GM12864 (cell line): ENCODE results near the gene NPC1.
"Not testable (repeated sequence)": the region's sequence is repeated elsewhere in the genome, so short reads cannot be mapped to it uniquely, and the experiment has no call there.

Source experiments
- DNase-seq: peaks from one replicate; pipeline ENCODE4 v3.0.0-alpha.2; 2011; ENCODE audit warnings: low read depth
- H3K4me3 ChIP-seq: 2 replicates; pipeline ENCODE4 v1.5.1; 2011; ENCODE audit warnings: mild to moderate bottlenecking, low read depth, low read length, control low read depth
- CTCF ChIP-seq: IDR thresholded peaks from 2 replicates; pipeline ENCODE4 v1.5.1; 2011; ENCODE audit warnings: low read depth, mild to moderate bottlenecking, moderate library complexity, low read length, control low read depth, inconsistent platforms; ENCODE audit errors: missing control alignments

The NPC1 gene

DNA sequence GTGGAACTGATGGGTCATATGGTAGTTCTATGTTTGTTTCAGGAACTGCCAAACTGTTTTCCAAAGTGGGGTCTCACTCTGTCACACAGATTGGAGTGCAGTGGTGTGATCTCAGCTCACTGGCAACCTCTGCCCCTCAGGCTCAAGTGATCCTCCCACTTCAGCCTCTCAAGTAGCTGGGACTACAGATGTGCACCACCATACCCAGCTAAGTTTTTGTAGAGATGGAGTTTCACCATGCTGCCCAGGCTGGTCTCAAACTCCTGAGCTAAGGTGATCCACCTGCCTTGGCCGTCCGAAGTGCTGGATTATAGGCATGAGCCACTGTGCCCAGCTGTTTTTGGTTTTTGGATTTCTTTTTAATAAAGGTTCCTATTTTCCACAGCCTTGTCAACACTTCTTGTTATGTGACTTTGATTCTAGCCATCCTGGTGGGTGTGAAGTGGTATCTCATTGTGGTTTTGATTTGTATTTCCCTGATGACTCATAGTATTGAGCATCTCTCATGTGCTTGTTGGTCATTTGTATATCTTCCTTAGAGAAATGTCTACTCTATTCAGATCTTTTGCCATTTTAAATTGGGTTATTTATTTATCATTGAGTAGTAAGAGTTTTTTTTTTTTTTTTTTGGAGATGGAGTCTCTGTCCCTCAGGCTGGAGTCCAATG is 22.8 kb downstream of the NPC1 start:
- H3K4me3 ChIP-seq, result no peak overlapping the region
- no peak for TF ChIP-seq CTCF
- no peak for DNase-seq

GRCh38 chr18:23560186-23560585 is 26.1 kb downstream of the NPC1 start:
- no peak for DNase-seq
- H3K4me3 ChIP-seq, result no peak overlapping the region
- TF ChIP-seq CTCF, result no peak

DNA sequence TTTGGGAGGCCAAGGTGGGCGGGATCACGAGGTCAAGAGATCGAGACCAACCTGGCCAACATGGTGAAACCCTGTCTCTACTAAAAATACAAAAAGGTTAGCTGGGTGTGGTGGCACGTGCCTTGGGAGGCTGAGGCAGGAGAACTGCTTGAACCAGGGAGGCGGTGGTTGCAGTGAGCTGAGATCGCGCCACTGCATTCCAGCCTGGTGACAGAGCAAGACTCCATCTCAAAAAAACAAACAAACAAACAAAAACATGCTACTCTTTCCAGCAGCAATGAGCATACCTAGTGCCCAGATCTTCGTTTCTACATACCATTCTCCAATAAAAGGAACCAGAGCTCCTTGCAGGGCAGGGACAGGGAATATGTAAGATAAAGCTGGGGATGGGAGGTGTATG is 28.8 kb downstream of the NPC1 start:
- not testable (repeated sequence) for DNase-seq, H3K4me3 ChIP-seq

GRCh38 chr18:23556145-23556780 is 30.0 kb downstream of the NPC1 start:
- TF ChIP-seq CTCF, result no peak
- DNase-seq, result no peak
- H3K4me3 ChIP-seq, result no peak overlapping the region

- no peak overlapping the region for H3K4me3 ChIP-seq
- DNase-seq, result no peak
- TF ChIP-seq CTCF, result no peak
Observed at GRCh38 chr18:23553887-23554286, 32.4 kb downstream of the NPC1 start.

DNA sequence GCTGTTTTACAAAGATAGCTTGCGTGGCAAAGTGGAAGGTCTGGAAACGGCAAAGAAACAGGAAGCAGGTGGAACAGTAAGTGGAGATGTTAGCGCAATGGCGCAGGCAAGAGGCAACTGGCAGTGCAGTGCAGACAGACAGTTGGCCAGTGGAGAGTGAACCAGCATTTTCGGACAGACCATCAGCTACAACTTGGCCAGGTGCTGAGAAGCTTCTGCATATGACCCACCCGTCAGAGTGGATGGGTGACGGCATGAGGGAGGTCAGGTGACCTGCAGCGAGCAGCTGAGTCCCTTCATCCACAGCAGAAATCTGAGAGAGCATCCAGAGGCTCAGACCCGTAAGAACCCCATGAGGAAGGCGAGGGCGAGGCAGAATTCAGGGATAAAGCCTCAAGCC is 33.8 kb downstream of the NPC1 start:
- DNase-seq, result no peak
- no peak for TF ChIP-seq CTCF
- H3K4me3 ChIP-seq, result no peak overlapping the region

DNA sequence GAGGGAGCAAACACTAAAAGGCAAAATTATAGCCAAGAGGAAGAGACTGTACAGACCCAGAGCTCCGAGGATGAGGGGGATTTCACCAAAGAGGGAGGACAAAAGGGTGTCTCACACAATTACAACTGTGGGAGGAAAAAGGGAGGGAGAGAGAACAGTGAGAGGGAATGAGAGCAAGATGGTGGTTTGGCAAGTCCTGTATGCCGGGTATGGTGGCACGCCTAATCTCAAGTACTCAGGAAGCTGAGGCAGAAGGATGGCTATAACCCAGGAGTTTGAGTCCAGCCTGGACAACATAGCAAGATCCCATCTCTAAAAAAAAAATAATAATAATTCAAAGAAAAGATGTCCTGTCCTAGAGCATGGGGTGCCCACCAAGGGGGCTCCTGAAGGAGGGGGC is 34.3 kb downstream of the NPC1 start:
- no peak for TF ChIP-seq CTCF
- no peak overlapping the region for H3K4me3 ChIP-seq
- DNase-seq, result no peak
